ENCODE results near the gene TNN. TPM values are rescaled to one million over a fixed set of nuclear protein-coding genes. Genes with fewer than 3 reads are reported as not detected.
"Not testable (repeated sequence)": the region's sequence is repeated elsewhere in the genome, so short reads cannot be mapped to it uniquely, and the experiment has no call there.

Gene TNN
- total RNA-seq, 2 donors from 2014 or later: 0.05 to 0.14 TPM

DNA sequence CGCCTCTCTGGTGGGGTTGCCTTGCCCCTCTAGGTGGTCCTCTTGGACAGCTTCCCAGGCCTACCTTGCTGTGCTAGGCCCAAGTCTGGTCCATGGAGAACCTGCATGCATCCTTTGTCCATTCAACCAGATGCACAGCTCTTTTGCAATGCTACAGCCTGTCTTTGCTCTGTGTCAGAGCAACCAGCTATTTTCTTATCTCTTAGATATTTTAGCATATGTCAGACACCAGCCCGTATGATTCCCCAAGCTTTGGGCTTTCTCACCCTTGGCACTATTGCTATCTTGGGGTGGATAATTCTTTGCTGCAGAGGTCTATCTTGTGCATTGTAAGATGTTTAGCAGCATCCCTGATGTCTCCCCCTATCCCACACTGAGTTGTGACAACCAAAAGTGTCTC, 32.3 kb downstream of the TNN start:
- intact Hi-C loops (cut with DNase I): no loop called here

GRCh38 chr1:175102166-175102565, 34.5 kb downstream of the TNN start:
- DNase-seq (ENCODE audit: low spot score); intact Hi-C loops (cut with DNase I): not testable (repeated sequence)

More for the DNA sequence above, 32.3 kb downstream of the TNN start:
- DNase-seq (ENCODE audit: low spot score): no peak

DNA sequence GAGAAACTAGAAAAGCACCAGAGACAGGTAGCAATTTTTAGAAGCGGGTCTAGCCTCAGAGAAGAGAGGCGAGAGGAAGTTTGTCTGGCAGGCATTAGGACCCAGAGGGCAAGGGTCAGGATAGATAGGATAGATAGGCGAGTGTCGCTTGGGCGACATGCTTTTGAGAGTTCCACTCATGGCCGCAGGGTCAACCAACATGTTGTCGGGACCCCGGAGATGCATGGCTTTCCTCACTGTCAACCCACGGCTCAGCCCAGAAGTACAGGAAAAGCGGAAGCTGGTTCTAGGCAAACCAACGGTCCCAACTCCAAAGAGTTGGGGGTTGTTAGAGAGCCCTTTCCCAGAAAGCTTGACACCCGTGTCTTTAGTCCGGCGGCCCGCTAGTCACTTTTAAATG, 38.9 kb downstream of the TNN start:
- intact Hi-C loops (cut with DNase I); DNase-seq (ENCODE audit: low spot score): not testable (repeated sequence)

DNA sequence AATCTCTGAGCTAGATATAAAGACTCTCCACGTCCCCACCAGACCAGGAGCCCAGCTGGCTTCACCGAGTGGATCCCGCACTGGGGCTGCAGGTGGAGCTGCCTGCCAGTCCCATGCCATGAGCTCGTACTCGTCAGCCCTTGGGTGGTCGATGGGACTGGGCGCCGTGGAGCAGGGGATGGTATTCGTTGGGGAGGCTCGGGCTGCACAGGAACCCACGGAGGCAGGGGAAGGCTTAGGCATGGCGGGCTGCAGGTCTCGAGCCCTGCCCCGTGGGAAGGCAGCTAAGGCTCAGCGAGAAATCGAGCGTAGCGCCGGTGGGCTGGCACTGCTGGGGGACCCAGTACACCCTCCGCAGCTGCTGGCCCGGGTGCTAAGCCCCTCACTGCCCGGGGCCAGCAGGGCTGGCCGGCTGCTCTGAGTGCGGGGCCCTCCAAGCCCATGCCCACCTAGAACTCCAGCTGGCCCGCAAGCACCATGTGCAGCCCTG, 40.7 kb downstream of the TNN start:
- intact Hi-C loops (cut with DNase I); DNase-seq (ENCODE audit: low spot score): not testable (repeated sequence)

GRCh38 chr1:175114996-175115395, 47.4 kb downstream of the TNN start:
- no peak for DNase-seq (ENCODE audit: low spot score)
- intact Hi-C loops (cut with DNase I): no loop called here

- DNase-seq (ENCODE audit: low spot score): no peak
- intact Hi-C loops (cut with DNase I): no loop called here
These were observed 48.7 kb downstream of the TNN start for GRCh38 chr1:175116210-175116798.

- intact Hi-C loops (cut with DNase I): no loop called here
- DNase-seq (ENCODE audit: low spot score): no peak
These were observed 49.3 kb downstream of the TNN start for GRCh38 chr1:175116903-175117302.

DNA sequence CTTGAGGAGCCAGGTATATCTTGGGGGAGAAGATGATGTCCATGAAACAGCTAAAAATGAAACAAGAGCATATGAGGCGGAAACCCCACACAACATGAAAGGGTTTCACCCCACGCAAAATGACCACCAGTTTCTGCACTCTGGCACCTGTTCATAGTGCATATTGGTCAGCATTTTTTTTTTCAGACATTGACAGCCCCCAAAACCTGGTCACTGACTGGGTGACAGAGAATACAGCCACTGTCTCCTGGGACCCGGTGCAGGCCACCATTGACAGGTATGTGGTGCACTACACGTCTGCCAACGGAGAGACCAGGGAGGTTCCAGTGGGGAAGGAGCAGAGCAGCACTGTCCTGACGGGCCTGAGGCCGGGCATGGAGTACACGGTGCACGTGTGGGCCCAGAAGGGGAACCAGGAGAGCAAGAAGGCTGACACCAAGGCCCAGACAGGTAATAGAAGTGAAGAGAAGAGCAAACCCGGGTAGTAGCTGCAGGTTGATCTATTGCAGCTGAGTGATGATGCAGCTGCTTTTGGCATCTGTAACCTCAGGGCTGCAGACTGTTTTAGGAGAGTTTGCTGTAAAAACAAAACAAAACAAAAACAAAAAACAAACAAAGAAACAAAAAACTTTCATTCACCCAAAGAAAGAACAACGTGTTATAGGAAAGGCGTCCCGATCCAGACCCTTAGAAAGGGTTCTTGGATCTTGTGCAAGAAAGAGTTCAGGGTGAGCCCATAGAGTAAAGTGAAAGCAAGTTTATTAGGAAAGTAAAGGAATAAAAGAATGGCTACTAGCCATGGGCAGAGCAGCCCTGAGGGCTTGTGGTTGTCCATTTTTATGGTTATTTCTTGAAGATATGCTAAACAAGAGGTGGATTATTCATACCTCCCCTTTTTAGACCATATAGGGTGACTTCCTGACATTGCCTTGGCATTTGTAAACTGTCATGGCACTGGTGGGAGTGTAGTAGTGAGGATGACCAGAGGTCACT, 51.0 kb downstream of the TNN start:
- intact Hi-C loops (cut with DNase I): no loop called here
- DNase-seq (ENCODE audit: low spot score): no peak

DNA sequence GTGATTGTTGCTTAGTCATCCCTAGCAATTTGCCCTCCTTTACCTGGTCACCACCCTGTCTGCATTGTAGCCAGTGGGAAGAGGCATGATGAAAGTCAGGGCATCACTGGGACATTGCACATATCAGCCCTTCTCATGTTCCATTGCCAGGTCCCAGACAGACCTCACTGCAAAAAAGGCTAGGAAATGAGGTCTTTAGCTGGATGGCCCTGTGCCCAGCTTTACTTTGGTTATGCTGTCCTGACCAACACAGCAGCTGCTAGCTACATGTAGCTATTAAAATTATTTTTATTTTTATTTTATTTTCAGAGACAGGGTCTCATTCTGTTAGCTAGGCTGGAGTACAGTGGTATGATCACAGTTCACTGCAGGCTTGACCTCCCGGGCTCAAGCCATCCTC, 52.9 kb downstream of the TNN start:
- intact Hi-C loops (cut with DNase I): loop anchor here in 1 of 2 donors (10.0 kb wide), 1 partner anchor 86 kb away; no protein-coding TSS in a partner anchor
- DNase-seq (ENCODE audit: low spot score): no peak

DNA sequence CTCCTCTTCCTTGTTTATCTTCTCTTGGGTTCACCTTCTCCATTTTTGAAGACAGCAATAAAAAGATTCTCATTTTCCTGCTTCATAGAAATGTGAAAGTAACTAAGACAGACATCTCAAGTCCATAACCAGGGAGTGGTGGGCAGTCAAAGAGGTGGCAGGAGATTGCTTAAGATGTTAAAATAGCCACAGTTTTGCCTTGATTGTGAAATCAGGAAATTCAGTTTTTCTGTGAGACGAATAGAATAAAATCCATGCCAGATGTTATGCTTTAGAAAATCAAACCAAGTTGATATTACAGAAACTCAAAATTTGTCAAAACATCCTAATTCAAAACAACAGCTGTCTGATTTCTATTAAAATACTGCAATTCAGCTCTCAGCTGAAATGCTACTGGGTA, 57.2 kb downstream of the TNN start:
- no peak for DNase-seq (ENCODE audit: low spot score)
- intact Hi-C loops (cut with DNase I): loop anchor here (5.0 to 10.0 kb wide), 2 partner anchors 90 to 93 kb away; no protein-coding TSS in a partner anchor

DNA sequence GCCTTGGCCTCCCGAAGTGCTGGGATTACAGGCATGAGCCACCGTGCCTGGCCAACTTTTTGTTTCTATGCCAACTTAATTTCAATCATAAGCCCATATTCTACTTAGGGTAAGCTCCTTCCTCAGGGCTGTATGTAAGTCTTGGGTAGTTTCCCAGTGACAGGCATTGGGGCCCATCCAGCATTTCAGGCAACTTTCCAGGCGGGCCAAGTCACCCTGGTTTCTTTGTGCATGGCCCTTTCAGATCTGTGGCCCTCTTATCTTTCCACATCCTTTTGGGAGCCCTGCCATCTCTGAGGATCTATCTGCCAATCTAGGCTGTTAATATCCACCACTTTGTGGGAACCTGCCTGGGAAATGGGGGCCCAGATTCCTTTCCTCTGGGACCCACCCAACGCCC, 58.7 kb downstream of the TNN start:
- no peak for DNase-seq (ENCODE audit: low spot score)
- intact Hi-C loops (cut with DNase I): loop anchor here (5.0 to 10.0 kb wide), 2 partner anchors 92 to 94 kb away; no protein-coding TSS in a partner anchor

- intact Hi-C loops (cut with DNase I): loop anchor here (5.0 to 10.0 kb wide), 2 partner anchors 93 to 95 kb away; no protein-coding TSS in a partner anchor
- no peak for DNase-seq (ENCODE audit: low spot score)
These were observed 59.9 kb downstream of the TNN start for GRCh38 chr1:175127565-175127964.

GRCh38 chr1:175128523-175128922, 60.9 kb downstream of the TNN start:
- intact Hi-C loops (cut with DNase I): loop anchor here (1.0 to 10.0 kb wide), 3 partner anchors 23 to 96 kb away; no protein-coding TSS in a partner anchor
- DNase-seq (ENCODE audit: low spot score): no peak

GRCh38 chr1:175129182-175129581, 61.5 kb downstream of the TNN start:
- intact Hi-C loops (cut with DNase I): loop anchor here (5.0 to 10.0 kb wide), 2 partner anchors 94 to 97 kb away; no protein-coding TSS in a partner anchor

GRCh38 chr1:175129644-175129996, 62.0 kb downstream of the TNN start:
- DNase-seq (ENCODE audit: low spot score): no peak
- intact Hi-C loops (cut with DNase I): loop anchor here (5.0 to 10.0 kb wide), 2 partner anchors 95 to 97 kb away; no protein-coding TSS in a partner anchor

More at GRCh38 chr1:175129182-175129581, 61.5 kb downstream of the TNN start:
- DNase-seq (ENCODE audit: low spot score): no peak

- intact Hi-C loops (cut with DNase I): loop anchor here (5.0 to 10.0 kb wide), 2 partner anchors 95 to 98 kb away; no protein-coding TSS in a partner anchor
- DNase-seq (ENCODE audit: low spot score): no peak
These were observed 62.5 kb downstream of the TNN start for GRCh38 chr1:175129997-175130648.

DNA sequence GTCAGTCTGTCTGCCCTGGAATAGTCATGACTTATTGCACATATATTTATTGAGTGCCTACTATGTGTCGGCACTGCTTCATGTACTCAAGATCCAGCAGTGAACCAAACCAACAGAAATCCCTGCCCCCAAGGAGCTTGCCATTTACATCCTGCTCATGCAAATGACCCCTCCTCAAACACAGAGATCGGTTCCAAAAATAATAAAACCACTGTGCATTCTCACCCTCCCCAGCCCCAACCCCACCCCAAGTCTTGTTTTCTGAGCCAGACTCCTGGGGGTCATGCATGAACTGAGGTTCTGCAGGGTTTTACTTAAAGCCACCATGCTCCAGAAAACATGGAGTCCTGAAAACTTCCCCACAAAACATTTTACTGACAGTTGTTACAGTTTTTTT, 63.0 kb downstream of the TNN start:
- intact Hi-C loops (cut with DNase I): no loop called here
- DNase-seq (ENCODE audit: low spot score): no peak

GRCh38 chr1:175131095-175131494, 63.5 kb downstream of the TNN start:
- no peak for DNase-seq (ENCODE audit: low spot score)
- intact Hi-C loops (cut with DNase I): no loop called here

DNA sequence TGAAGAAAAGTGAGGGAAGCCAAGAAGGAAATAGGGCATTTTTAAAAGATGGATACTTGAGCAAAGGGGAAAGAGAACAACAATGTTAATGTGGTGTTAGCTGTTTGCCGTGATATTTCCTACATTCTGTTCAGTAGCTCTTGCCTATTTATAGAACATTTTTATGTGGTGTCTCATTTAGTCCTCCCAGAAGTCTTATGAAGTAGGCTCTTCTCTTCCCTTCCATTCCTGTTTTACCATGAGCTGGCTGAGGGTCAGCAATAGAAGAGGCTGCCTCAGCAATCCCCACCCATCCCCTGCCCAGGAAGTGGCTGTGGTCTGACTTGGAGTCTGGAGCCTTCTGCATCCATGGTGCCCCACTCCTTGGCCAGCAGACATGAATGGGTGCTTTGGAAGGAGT, 64.8 kb downstream of the TNN start:
- no peak for DNase-seq (ENCODE audit: low spot score)
- intact Hi-C loops (cut with DNase I): no loop called here
